K562 (cell line): ENCODE results near the gene EMID1. TPM values are rescaled to one million over a fixed set of nuclear protein-coding genes. Genes with fewer than 3 reads are reported as not detected.

Experiments used
- ARID3B ChIP-seq: fragments of 250-450 bp; sonication (Bioruptor Pico); IDR thresholded peaks from 2 replicates; pipeline ENCODE4 v1.4.0; 2020; ENCODE audit warnings: borderline replicate concordance
- ATF1 ChIP-seq, 2 experiments: fragments of 450-650 bp in 1 of 2; IDR thresholded peaks; 2 replicates each; pipeline ENCODE4 v1.6.1; 2016; ENCODE audit warnings: missing compliant biosample characterization in 1 of 2, missing genetic modification characterization in 1 of 2
- CBFB ChIP-seq: sonication (generic); formaldehyde crosslinking; IDR thresholded peaks from 2 replicates; pipeline ENCODE4 v1.4.0; 2020; ENCODE audit warnings: mild to moderate bottlenecking, missing genetic modification reagents
- CGGBP1 ChIP-seq: fragments of 250-450 bp; sonication (Bioruptor Pico); IDR thresholded peaks from 2 replicates; pipeline ENCODE4 v1.9.0; 2021; ENCODE audit warnings: mild to moderate bottlenecking
- CHD2 ChIP-seq: IDR thresholded peaks from 2 replicates; pipeline ENCODE4 v1.6.1; 2011; ENCODE audit warnings: low read depth, low read length
- DPF2 ChIP-seq: fragments of 450-650 bp; IDR thresholded peaks from 2 replicates; pipeline ENCODE4 v1.6.1; 2016
- FOXP1 ChIP-seq: sonication (generic); formaldehyde crosslinking; IDR thresholded peaks from 2 replicates; pipeline ENCODE4 v1.8.0; 2022; ENCODE audit warnings: mild to moderate bottlenecking, missing genetic modification reagents
- FUS ChIP-seq: fragments of 200-400 bp; formaldehyde crosslinking; optimal IDR thresholded peaks from 2 replicates; pipeline ENCODE3; 2017; ENCODE audit warnings: low read depth, low read length
- HMG20A ChIP-seq: fragments of 450-650 bp; formaldehyde crosslinking; conservative IDR thresholded peaks from 2 replicates; pipeline ENCODE4 v1.4.0; 2020; ENCODE audit warnings: mild to moderate bottlenecking, mixed read lengths
- JUN ChIP-seq, 2 experiments: sonication (generic) in 1 of 2; formaldehyde crosslinking in 1 of 2; IDR thresholded peaks; 2 replicates each; pipeline versions ENCODE4 v1.6.1 to v1.8.0; 2012 to 2022; ENCODE audit warnings: borderline replicate concordance in 2 of 2, mild to moderate bottlenecking in 2 of 2, improper control_type of control experiment in 1 of 2, low read depth in 1 of 2, low read length in 1 of 2, missing genetic modification reagents in 1 of 2
- NEUROD1 ChIP-seq: fragments of 150-350 bp; IDR thresholded peaks from 2 replicates; pipeline ENCODE4 v1.6.1; 2014; ENCODE audit warnings: borderline replicate concordance, low read length, low read depth; ENCODE audit not compliant: partially characterized antibody
- NFATC3 ChIP-seq: fragments of 450-650 bp; IDR thresholded peaks from 2 replicates; pipeline ENCODE4 v1.6.1; 2017; ENCODE audit warnings: mild to moderate bottlenecking
- RBM14 ChIP-seq: fragments of 200-400 bp; formaldehyde crosslinking; IDR thresholded peaks from 2 replicates; pipeline ENCODE4 v1.6.1; 2018; ENCODE audit warnings: low read depth, mild to moderate bottlenecking, low read length, moderate library complexity, borderline replicate concordance; ENCODE audit not compliant: insufficient read depth
- RBM25 ChIP-seq: fragments of 200-400 bp; formaldehyde crosslinking; IDR thresholded peaks from 2 replicates; pipeline ENCODE4 v1.6.1; 2018; ENCODE audit warnings: low read length, low read depth, moderate library complexity; ENCODE audit not compliant: severe bottlenecking
- RFX5 ChIP-seq: IDR thresholded peaks from 2 replicates; pipeline ENCODE4 v1.6.1; 2011; ENCODE audit warnings: low read depth, mild to moderate bottlenecking, improper control_type of control experiment, low read length
- SOX6 ChIP-seq: fragments of 450-650 bp; IDR thresholded peaks from 2 replicates; pipeline ENCODE4 v1.6.1; 2014; ENCODE audit warnings: mild to moderate bottlenecking
- SP2 ChIP-seq: IDR thresholded peaks from 2 replicates; pipeline ENCODE4 v1.6.1; 2011; ENCODE audit warnings: mild to moderate bottlenecking, low read depth, low read length, moderate library complexity; ENCODE audit not compliant: poor library complexity, severe bottlenecking; ENCODE audit errors: extremely low read depth
- THAP7 ChIP-seq: fragments of 250-450 bp; sonication (Bioruptor Pico); IDR thresholded peaks from 2 replicates; pipeline ENCODE4 v1.5.0; 2021
- ZBTB1 ChIP-seq: sonication (generic); formaldehyde crosslinking; IDR thresholded peaks from 2 replicates; pipeline ENCODE4 v1.8.1; 2023; ENCODE audit warnings: missing genetic modification reagents, low read depth, mild to moderate bottlenecking, borderline replicate concordance
- ZNF586 ChIP-seq: fragments of 450-650 bp; formaldehyde crosslinking; conservative IDR thresholded peaks from 2 replicates; pipeline ENCODE4 v1.4.0; 2020; ENCODE audit warnings: mild to moderate bottlenecking, moderate library complexity
- ZNF589 ChIP-seq: fragments of 200-800 bp; sonication (Bioruptor generic); IDR thresholded peaks from 2 replicates; pipeline ENCODE4 v1.6.1; 2016; ENCODE audit warnings: low read depth, missing genetic modification characterization, missing compliant biosample characterization
- ZNF740 ChIP-seq, 3 experiments: fragments of 200-800 bp in 1 of 3; sonication (Bioruptor generic) in 1 of 3; sonication (generic) in 1 of 3; formaldehyde crosslinking in 1 of 3; IDR thresholded peaks; 2 replicates each; pipeline versions ENCODE4 v1.6.1 to v1.8.0; 2016 to 2022; ENCODE audit warnings: mild to moderate bottlenecking in 2 of 3, missing compliant biosample characterization in 2 of 3, missing genetic modification characterization in 2 of 3, missing genetic modification reagents in 1 of 3
- ZNF76 ChIP-seq: fragments of 250-450 bp; sonication (Bioruptor Pico); IDR thresholded peaks from 2 replicates; pipeline ENCODE4 v1.4.0; 2020; ENCODE audit warnings: mild to moderate bottlenecking, moderate library complexity, borderline replicate concordance
- ZNF764 ChIP-seq: fragments of 250-450 bp; sonication (Bioruptor Pico); IDR thresholded peaks from 2 replicates; pipeline ENCODE4 v1.4.0; 2020; ENCODE audit warnings: low read depth, mild to moderate bottlenecking, moderate library complexity
- ZSCAN32 ChIP-seq: fragments of 450-650 bp; formaldehyde crosslinking; IDR thresholded peaks from 2 replicates; pipeline ENCODE4 v1.4.0; 2020; ENCODE audit warnings: mild to moderate bottlenecking, moderate library complexity
- polyA plus RNA-seq, 8 experiments: library from polyadenylated mRNA; depleted of rRNA in 4 of 8; stranded (reverse) in 5 of 8; unstranded in 3 of 8; fragments of >200 nt; fragmentation: Nextera tagmentation in 2 of 8; fragmentation: Illumina TruSeq in 1 of 8; extraction: Ambion mirVana in 2 of 8; extraction: Trizol in 1 of 8; gene quantifications; 2 replicates each; pipeline versions ENCODE4 v1.2.1 to v1.2.3, GENCODE V29; 2011 to 2014; ENCODE audit warnings: inconsistent platforms in 1 of 8, missing spikeins in 1 of 8
- total RNA-seq, 7 experiments: library from RNA; depleted of rRNA in 6 of 7; stranded (reverse); fragments of >200 nt in 6 of 7; fragmentation: Illumina TruSeq in 2 of 7; extraction: Trizol in 2 of 7; gene quantifications; 2 replicates each; pipeline versions ENCODE4 v1.2.1 to v1.2.3, GENCODE V29; 2011 to 2021; ENCODE audit warnings: low replicate concordance in 1 of 7

EMID1 gene
- total and polyA plus RNA-seq, 9 of the 15 experiments (the other 6 are each of a cell fraction or from before 2014, with no cell fraction given) = 0.15 to 7.2 (median 2.7) TPM

GRCh38 chr22:29268511-29269229 is 63.0 kb downstream of the EMID1 start (continued):
- no peak for TF ChIP-seq ZBTB1 (CRISPR knock-in tag)
- TF ChIP-seq CBFB (CRISPR knock-in tag) = no peak
- no peak for TF ChIP-seq ZNF764 (CRISPR knock-in tag)
- peak; percentile 41 for TF ChIP-seq RBM25
- peak; percentile 21; the same call in 1 of the 2 replicates for TF ChIP-seq JUN (IDR thresholded peaks at IDR 0.05; ENCODE audit: borderline replicate concordance, low read depth, low read length)
- TF ChIP-seq JUN (CRISPR knock-in tag; IDR thresholded peaks at IDR 0.05; ENCODE audit: borderline replicate concordance) = 0 out of 2 replicates have a peak, but pooled peaks have one; percentile 4
- no peak for TF ChIP-seq CGGBP1 (CRISPR knock-in tag)
- no peak for TF ChIP-seq NFATC3
- TF ChIP-seq RFX5 = no peak
- TF ChIP-seq ATF1 (CRISPR knock-in tag; IDR thresholded peaks at IDR 0.05) = no peak
- TF ChIP-seq ATF1 (tag; IDR thresholded peaks at IDR 0.05) = no peak; the same call in 1 of the 2 replicates
- no peak for TF ChIP-seq THAP7 (CRISPR knock-in tag)
- no peak for TF ChIP-seq FUS
- TF ChIP-seq ZSCAN32 (CRISPR knock-in tag) = 0 out of 2 replicates have a peak, but pooled peaks have one; percentile 20
- no peak for TF ChIP-seq ZNF586 (CRISPR knock-in tag)
- no peak for TF ChIP-seq HMG20A (CRISPR knock-in tag)
- no peak for TF ChIP-seq ZNF740 (CRISPR knock-in tag; IDR thresholded peaks at IDR 0.05)
- no peak for TF ChIP-seq ZNF740 (tag; IDR thresholded peaks at IDR 0.05)
- no peak for TF ChIP-seq CHD2
- TF ChIP-seq ZNF589 (CRISPR knock-in tag) = no peak
- no peak for TF ChIP-seq ARID3B (CRISPR knock-in tag)
- no peak for TF ChIP-seq NEUROD1
- no peak for TF ChIP-seq RBM14
- no peak for TF ChIP-seq DPF2
- TF ChIP-seq SP2 = no peak
- 0 out of 2 replicates have a peak, but pooled peaks have one; percentile 52 for TF ChIP-seq ZNF76 (CRISPR knock-in tag)
- no peak; the same call in 1 of the 2 replicates for TF ChIP-seq FOXP1 (CRISPR knock-in tag)
- no peak for TF ChIP-seq SOX6
